ENCODE data around the gene AKAP6.

The AKAP6 gene

DNA sequence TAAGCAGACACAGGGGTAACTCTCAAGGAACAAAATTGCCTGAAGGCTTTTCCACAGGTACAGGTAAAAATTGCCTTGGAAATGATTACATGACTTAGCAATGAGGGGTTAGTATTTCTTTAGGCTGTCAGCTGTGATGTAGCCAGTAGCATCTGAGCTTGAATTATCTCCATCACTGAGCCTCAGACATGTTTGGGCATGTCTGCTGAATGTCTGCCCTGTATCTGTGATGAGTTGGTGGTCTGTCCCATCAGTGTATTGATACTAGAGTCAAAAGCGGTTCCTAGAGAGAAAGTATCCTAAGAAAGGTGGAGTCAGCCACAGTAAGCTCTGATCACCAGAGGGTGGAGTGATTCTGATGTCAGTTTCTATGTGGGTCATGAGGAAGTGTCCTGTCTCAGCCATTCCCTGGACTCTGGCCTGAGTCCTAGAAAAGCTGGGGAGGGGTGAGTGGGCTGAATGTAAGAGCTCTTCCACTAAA, 16.3 kb downstream of the AKAP6 start:
- Histone ChIP-seq H3K79me2 (ENCODE audit: insufficient read depth, low read length) (no peaks in the 10 kb centered on the region), H3K27ac (ENCODE audit: low read depth, low read length, poor library complexity, severe bottlenecking) (no peak overlapping the region), H3K4me3 (ENCODE audit: low read depth, low read length, poor library complexity, severe bottlenecking) (no peak overlapping the region), H2AFZ (ENCODE audit: low read length) (no peak overlapping the region), H3K9me2 (ENCODE audit: low read depth, low read length) (no peaks in the 10 kb centered on the region), H4K20me1 (ENCODE audit: insufficient read depth, low read length) (no peaks in the 10 kb centered on the region), H3F3A (ENCODE audit: insufficient read depth, low read length) (no peaks in the 10 kb centered on the region), H3K36me3 (ENCODE audit: insufficient read depth, low read length) (no peaks in the 10 kb centered on the region), H3K27me3 (ENCODE audit: insufficient read depth, low read length) (no peaks in the 10 kb centered on the region), H3K4me1 (ENCODE audit: insufficient read depth, low read length, severe bottlenecking) (no peaks in the 10 kb centered on the region), H3K9ac (ENCODE audit: low read length) (no peak overlapping the region), H3K4me2 (ENCODE audit: low read length) (no peak overlapping the region), H3K9me3 (ENCODE audit: low read length) (no peaks in the 10 kb centered on the region)
- no peak for TF ChIP-seq EZH2 (IDR thresholded peaks at IDR 0.05; ENCODE audit: borderline replicate concordance, low read length)
- TF ChIP-seq CTCF (IDR thresholded peaks at IDR 0.05; ENCODE audit: low read length), result no peak

DNA sequence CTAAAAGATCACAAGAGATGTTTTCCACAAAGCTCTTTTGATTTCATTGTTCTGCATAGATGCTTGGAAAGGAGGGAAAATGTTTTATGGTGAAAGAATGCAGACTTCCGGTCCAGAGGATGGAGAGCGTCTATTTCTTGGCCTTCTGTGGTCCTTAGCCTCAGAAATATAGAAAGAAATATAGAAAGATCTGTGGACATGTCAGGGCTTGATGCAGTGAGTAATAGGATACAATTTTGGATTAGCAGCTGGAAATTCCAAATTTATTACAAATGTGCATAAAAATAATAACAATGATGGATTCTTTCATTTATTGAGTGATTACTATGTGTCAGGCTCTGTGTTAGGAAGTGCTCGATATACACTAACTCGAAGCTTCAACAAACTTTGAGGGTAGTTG, 20.2 kb downstream of the AKAP6 start:
- H3K79me2 ChIP-seq (ENCODE audit: insufficient read depth, low read length), result no peaks in the 10 kb centered on the region

GRCh38 chr14:32350020-32350419, 20.9 kb downstream of the AKAP6 start:
- H3K4me2 ChIP-seq (ENCODE audit: low read length), result no peak overlapping the region

More for the DNA sequence above, 20.2 kb downstream of the AKAP6 start:
- Histone ChIP-seq H3K4me1 (ENCODE audit: insufficient read depth, low read length, severe bottlenecking) (no peaks in the 10 kb centered on the region), H3K9me3 (ENCODE audit: low read length) (no peaks in the 10 kb centered on the region), H3K36me3 (ENCODE audit: insufficient read depth, low read length) (no peaks in the 10 kb centered on the region), H4K20me1 (ENCODE audit: insufficient read depth, low read length) (no peaks in the 10 kb centered on the region), H3K4me3 (ENCODE audit: low read depth, low read length, poor library complexity, severe bottlenecking) (no peak overlapping the region), H3F3A (ENCODE audit: insufficient read depth, low read length) (no peaks in the 10 kb centered on the region), H3K27ac (ENCODE audit: low read depth, low read length, poor library complexity, severe bottlenecking) (no peak overlapping the region), H3K27me3 (ENCODE audit: insufficient read depth, low read length) (no peaks in the 10 kb centered on the region), H3K9ac (ENCODE audit: low read length) (no peak overlapping the region), H2AFZ (ENCODE audit: low read length) (no peak overlapping the region), H3K9me2 (ENCODE audit: low read depth, low read length) (no peaks in the 10 kb centered on the region), H3K4me2 (ENCODE audit: low read length) (no peak overlapping the region)
- TF ChIP-seq CTCF (IDR thresholded peaks at IDR 0.05; ENCODE audit: low read length), result no peak
- no peak for TF ChIP-seq EZH2 (IDR thresholded peaks at IDR 0.05; ENCODE audit: borderline replicate concordance, low read length)

More at GRCh38 chr14:32350020-32350419, 20.9 kb downstream of the AKAP6 start:
- Histone ChIP-seq H3K79me2 (ENCODE audit: insufficient read depth, low read length) (no peaks in the 10 kb centered on the region), H4K20me1 (ENCODE audit: insufficient read depth, low read length) (no peaks in the 10 kb centered on the region), H3K36me3 (ENCODE audit: insufficient read depth, low read length) (no peaks in the 10 kb centered on the region), H2AFZ (ENCODE audit: low read length) (no peak overlapping the region), H3K9me3 (ENCODE audit: low read length) (no peaks in the 10 kb centered on the region), H3K4me3 (ENCODE audit: low read depth, low read length, poor library complexity, severe bottlenecking) (no peak overlapping the region), H3K27me3 (ENCODE audit: insufficient read depth, low read length) (no peaks in the 10 kb centered on the region), H3K4me1 (ENCODE audit: insufficient read depth, low read length, severe bottlenecking) (no peaks in the 10 kb centered on the region), H3F3A (ENCODE audit: insufficient read depth, low read length) (no peaks in the 10 kb centered on the region), H3K9ac (ENCODE audit: low read length) (no peak overlapping the region), H3K27ac (ENCODE audit: low read depth, low read length, poor library complexity, severe bottlenecking) (no peak overlapping the region), H3K9me2 (ENCODE audit: low read depth, low read length) (no peaks in the 10 kb centered on the region)
- TF ChIP-seq CTCF (IDR thresholded peaks at IDR 0.05; ENCODE audit: low read length), result no peak
- TF ChIP-seq EZH2 (IDR thresholded peaks at IDR 0.05; ENCODE audit: borderline replicate concordance, low read length), result no peak
